HL-60 (cell line): Measurements from ENCODE around the gene ITGB5.

Source experiments
- DNase-seq, 2 experiments: peaks; one replicate each; pipeline ENCODE4 v3.0.0-alpha.2; 2010 to 2020; ENCODE audit warnings: low read depth in 1 of 2, low spot score in 1 of 2
- H3K27ac ChIP-seq: fragments of 250-450 bp; sonication (Bioruptor Pico); replicated peaks from 2 replicates; pipeline ENCODE4 v1.5.1; 2020; ENCODE audit warnings: mild to moderate bottlenecking, moderate library complexity
- H3K27me3 ChIP-seq: fragments of 250-450 bp; sonication (Bioruptor Pico); 2 replicates; pipeline ENCODE4 v1.5.1; 2021; ENCODE audit warnings: mild to moderate bottlenecking, moderate library complexity; ENCODE audit not compliant: insufficient read depth, poor library complexity, severe bottlenecking
- H3K4me3 ChIP-seq: replicated peaks from 2 replicates; pipeline ENCODE4 v1.5.1; 2011; ENCODE audit warnings: mild to moderate bottlenecking, control low read depth, low read length; ENCODE audit not compliant: insufficient read depth
- CTCF ChIP-seq: IDR thresholded peaks from one replicate; pipeline ENCODE4 v1.5.1; 2011; ENCODE audit warnings: low read length, control low read depth, inconsistent platforms; ENCODE audit not compliant: insufficient read depth
- GABPA ChIP-seq: IDR thresholded peaks from 2 replicates; pipeline ENCODE4 v1.6.1; 2012; ENCODE audit warnings: low read depth
- POLR2AphosphoS5 ChIP-seq: IDR thresholded peaks from 2 replicates; pipeline ENCODE4 v1.6.1; 2012; ENCODE audit warnings: low read depth
- REST ChIP-seq: IDR thresholded peaks from 2 replicates; pipeline ENCODE4 v1.6.1; 2012; ENCODE audit warnings: low read depth; ENCODE audit not compliant: insufficient replicate concordance
- SPI1 ChIP-seq: IDR thresholded peaks from 2 replicates; pipeline ENCODE4 v1.6.1; 2012; ENCODE audit warnings: low read depth, mild to moderate bottlenecking, borderline replicate concordance

The ITGB5 gene

DNA sequence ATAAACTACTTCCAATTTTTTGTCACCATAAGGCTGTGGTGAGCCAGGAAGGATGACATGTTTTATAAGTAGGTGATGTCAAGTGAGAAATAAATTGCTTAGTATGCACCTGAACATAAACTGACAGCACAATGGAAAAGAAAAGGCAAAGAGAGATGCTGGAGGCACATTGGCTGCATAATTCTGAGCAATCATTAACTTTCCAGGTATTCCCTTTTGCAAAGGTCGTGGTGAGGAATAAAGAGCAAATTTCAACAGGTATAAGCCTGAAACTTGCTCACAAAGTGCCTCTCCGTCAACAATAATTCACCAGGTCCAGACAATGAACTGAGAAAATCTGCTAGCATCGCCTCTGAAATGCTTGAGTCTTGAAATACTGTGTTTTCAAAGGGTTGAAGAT lies 48.2 kb downstream of the ITGB5 start:
- no peak for TF ChIP-seq GABPA
- TF ChIP-seq SPI1 = no peak
- no peak for TF ChIP-seq REST
- no peak for TF ChIP-seq CTCF
- TF ChIP-seq POLR2AphosphoS5 = no peak
- H3K27ac ChIP-seq = no peak overlapping the region
- no peaks in the 10 kb centered on the region for H3K27me3 ChIP-seq
- H3K4me3 ChIP-seq = no peak overlapping the region
- DNase-seq = no peak

- TF ChIP-seq GABPA = no peak
- TF ChIP-seq SPI1 = no peak
- TF ChIP-seq CTCF = no peak
- TF ChIP-seq REST = no peak
- no peak for TF ChIP-seq POLR2AphosphoS5
- DNase-seq = no peak
- Histone ChIP-seq H3K4me3 (no peak overlapping the region), H3K27me3 (no peaks in the 10 kb centered on the region), H3K27ac (no peak overlapping the region)
Measured at GRCh38 chr3:124837730-124838186, 49.4 kb downstream of the ITGB5 start.

DNA sequence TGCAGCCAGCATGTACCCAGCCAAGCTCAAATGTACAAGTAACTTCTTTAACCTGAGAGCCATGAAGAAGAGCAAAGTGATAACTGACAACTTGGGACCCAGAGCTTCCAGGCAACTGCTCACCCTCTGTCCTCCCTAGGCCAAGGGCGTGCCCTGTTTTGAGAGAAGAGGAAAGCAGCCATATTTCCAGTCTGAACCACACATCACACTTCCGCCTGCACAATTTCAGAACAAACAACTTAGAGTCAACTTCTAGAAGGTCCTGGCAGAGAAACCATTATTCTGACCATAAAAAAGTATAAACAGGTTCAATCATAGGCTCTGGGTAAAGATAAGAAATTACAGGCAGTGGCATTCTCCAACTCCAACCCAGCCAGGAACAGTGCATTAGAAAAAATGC lies 50.1 kb downstream of the ITGB5 start:
- H3K27ac ChIP-seq = no peak overlapping the region
- no peak for DNase-seq
- TF ChIP-seq GABPA (no peak), REST (no peak), POLR2AphosphoS5 (no peak), CTCF (no peak), SPI1 (no peak)
- H3K4me3 ChIP-seq = no peak overlapping the region
- H3K27me3 ChIP-seq = no peaks in the 10 kb centered on the region
